Measurements from ENCODE around the gene STARD7.

The STARD7 gene

GRCh38 chr2:96137321-96138178 is 71.1 kb downstream of the STARD7 start:
- no peak for DNase-seq (ENCODE audit: low read depth in 2 of 2, low spot score in 1 of 2)

GRCh38 chr2:96136129-96136720 is 72.4 kb downstream of the STARD7 start:
- no peak for DNase-seq (ENCODE audit: low read depth in 2 of 2, low spot score in 1 of 2)

DNA sequence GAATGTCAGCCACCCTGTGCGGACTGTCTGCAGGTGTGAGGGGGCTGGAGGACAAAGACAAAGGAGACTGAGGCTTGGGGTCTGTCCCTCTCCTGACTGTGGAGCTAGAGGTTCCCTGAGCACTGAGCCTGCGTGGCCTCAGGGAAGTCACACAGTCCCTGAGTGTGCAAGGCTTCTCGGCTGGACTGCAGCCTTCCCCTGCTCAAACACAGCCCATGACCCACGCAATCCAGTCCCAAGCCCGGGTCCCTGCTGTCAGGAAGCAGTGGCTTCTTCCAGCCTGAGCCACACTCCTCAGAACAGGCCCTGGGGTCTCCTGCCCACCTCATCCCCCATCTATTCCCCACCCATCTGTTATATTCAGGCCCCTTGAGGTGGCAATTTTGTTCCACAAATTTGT is 73.0 kb downstream of the STARD7 start:
- DNase-seq (ENCODE audit: low read depth in 2 of 2, low spot score in 1 of 2): no peak

- DNase-seq (ENCODE audit: low read depth in 2 of 2, low spot score in 1 of 2): no peak
These were observed 73.5 kb downstream of the STARD7 start for GRCh38 chr2:96135171-96135570.

All from stimulated activated CD8-positive, alpha-beta memory T cell treated with anti-CD3 and anti-CD28 coated beads, Interleukin-4, amount 100 ng/mL, for 4 hours (primary cell).